Astrocyte of the hippocampus (primary cell): ENCODE results near the gene GALNT10.
"Not testable (repeated sequence)": the region's sequence is repeated elsewhere in the genome, so short reads cannot be mapped to it uniquely, and the experiment has no call there.

ENCODE experiments used
- DNase-seq: peaks from one replicate; pipeline ENCODE4 v3.0.0; 2011; ENCODE audit warnings: low read depth, low spot score

Gene GALNT10

DNA sequence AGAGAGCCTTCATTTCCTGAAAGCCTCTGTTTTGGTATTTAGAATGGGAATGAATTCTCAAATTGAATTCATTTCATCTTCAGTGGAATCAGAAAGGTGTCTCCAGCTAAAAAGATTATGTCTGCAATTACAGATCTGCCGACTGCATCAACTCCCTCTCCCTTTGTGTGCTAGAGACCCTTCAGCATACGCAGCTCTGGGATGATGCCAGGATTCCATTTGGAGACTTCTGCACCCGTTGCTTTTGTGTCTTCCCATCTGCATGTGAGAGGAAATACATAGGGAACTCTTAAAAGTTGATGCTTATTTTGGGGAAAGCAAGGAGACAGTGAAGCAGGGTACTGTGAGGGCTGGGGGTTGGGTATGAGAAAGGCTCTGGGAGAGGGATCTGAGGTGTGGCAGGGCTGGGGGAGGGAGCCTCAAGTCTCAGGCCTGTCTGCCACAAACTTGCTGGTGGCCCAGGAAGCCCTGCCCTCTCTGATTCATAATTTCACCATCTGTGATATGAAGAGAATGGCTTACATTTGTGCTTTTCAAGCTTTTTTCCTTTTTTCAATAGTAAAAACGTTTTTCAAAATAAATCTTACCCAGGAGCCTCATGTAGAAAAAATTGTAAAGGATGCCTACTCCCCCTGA, 165.6 kb downstream of the GALNT10 start:
- peak; percentile 45 for DNase-seq

DNA sequence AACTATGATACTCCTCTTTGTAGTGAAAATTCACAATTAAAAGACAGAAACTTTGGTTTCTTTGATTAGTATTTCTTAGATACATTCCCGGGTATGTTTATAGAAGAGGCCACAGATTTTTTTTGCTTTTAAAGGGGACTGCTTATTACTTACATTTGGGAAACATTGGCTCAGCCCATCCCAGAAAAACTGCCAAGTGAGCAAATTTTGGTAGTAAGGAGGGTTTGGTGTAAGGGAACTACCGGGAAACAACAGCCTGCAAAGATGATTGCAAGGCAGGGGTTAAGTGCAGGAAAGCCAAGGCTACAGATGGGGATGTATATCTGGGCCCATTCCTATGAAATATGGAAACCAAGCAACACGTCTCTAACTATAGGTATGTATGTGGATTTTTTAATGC, 166.4 kb downstream of the GALNT10 start:
- no peak for DNase-seq

DNA sequence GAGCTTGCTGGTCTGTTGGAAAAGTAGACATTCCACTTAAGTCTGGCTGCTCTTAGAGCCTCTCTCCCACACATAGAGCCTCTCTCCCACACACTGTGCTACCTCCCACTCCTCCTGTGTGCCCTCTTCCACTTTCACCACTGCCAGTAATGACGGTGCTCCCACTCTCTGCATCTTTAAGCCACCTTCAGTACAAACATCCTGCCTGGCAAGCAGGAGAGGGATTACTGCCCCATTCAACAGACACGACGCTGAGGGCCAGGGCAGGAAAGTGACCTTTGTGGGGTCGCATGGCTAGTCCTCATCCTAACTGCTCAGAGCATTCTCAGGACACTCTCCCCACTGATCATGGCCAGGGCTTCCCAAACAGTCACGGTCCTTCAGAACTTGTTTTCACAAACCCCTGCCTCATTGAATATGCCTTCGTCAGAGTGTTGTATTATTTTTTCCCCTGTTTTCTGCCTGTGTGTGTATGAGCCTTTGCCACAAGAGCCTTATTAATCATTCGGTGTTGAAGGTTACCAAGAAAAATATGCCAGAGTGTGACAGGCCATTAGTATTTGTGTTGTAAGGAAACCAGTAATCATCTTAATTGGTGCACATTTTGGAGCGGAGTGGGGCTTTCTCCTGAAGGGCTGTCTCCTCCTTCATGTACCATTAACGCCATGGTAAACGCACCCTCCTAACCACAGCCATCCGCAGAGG, 168.1 kb downstream of the GALNT10 start:
- DNase-seq, result peak; percentile 85

DNA sequence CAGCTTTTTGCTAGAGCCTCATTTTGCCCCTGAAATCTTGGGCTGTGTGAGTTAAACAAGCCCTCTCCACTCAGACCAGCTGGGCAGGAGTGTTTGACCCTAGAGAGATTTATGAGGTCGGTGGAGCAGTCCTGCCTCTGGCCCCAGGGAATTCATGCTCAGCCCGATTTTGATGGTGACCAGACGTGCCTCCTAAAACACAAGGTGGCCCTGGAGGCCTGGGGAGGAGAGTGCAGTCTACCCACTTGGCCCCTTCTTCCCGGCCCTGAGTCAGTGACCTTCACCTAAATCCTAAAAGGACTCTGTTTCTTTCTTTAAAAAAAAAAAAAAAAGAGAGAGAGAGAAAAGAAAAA, 168.7 kb downstream of the GALNT10 start:
- no peak for DNase-seq

DNA sequence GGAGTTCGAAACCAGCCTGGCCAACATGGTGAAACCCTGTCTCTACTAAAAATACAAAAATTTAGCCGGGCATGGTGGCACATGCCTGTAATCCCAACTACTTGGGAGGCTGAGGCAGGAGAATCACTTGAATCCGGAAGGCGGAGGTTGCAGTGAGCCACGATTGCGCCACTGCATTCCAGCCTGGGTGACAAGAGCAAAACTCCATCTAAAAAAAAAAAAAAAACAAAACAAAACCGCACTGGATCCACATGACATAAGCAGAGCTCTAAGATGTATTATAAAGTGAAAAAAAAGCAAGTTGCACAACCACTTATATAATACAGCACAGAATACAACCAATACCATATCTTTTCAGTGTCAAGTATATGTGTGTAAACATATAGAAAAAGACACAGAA, 169.7 kb downstream of the GALNT10 start:
- not testable (repeated sequence) for DNase-seq

DNA sequence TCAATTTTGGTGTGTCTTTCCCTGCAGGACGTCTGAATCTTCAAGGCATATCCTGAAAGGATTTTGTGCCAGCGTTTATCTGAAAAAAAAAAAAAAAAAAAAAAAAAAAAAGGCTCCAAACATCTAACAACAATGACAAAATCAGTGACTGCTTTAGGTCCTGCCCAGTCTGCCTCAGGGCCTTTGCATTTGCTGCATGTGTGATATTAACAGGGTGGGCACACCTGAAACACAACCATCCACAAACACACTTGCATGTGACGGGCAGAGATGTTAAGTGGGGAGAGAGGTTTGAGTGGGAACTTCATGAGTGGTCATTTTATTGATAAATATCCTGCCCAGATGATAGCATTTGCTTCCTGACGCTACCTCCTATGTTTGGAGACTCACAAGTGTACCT, 172.9 kb downstream of the GALNT10 start:
- no peak for DNase-seq

DNA sequence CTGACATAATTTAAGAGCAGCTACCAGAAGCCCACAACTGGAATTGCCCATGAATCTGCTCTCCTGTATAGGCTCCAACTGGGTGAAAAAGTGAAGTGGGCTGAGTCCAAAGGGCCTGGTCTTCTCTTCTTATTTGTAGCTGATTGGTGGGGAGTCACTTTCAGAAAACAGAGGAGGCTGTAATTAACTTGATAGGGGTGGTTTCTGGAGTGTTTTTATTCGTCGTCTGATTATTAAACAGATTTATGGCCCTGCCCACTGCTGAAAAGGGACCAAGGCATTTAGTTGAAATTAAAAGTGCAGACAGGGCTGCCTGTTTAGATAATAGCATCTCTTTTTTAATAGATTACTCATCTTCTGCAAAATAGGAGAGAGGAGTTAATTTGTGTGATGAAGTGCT, 174.2 kb downstream of the GALNT10 start:
- no peak for DNase-seq

DNA sequence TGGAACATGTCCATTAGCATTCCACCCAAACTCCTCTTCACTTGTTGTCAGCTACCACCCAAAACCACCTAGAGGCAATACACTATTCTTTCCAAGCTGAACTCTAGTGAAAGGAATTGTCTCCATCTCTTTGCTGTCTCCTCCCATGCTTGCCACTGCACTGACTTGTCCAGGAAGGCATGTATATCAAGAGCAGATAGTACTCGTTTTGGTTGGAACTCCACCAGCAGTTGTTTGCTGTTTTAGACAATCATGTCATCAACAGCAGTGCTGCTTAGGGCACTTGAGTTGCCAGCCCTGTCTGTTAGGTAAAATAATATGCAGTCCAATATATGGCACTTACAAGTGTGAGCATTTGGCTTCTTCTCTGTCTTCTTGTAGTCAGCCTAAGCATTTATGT, 175.3 kb downstream of the GALNT10 start:
- DNase-seq, result no peak

DNA sequence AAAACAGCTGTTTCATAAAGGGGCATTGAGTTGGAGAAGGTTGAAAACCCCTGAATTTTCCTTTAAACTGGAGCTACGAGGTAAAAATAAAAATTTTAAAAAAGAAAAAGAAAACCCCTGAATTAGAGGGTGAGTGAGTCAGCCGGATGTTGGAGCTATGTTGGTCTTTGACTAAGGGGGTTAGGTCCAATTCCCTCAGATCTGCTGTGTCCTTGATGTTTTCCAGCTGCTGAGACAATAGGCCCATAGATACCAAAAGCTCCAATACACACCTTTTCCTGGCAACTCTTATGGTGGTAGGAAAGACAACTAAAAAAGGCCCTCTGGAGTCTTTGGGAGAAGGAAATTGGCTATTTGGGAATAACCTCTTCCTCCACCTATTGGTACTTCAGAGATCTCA, 175.8 kb downstream of the GALNT10 start:
- DNase-seq, result no peak

DNA sequence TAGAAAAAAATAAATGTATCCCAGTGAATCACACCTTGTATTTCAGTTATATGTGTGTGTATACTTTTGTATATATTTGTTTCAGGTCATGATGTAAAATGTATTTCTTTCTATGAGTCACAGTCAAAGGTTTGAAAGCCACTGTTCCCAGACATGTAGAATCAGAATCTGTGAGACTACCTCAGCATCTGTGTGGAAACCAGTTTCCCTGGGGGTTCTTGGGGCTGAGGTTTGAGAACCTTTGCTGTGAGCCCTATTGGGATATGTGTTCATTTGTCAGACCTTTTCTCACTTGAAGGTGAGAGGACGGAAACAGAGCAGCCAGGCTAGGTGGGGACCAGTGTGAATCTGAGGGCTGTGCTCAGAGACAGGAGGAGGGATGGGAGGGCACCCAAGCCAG, 176.6 kb downstream of the GALNT10 start:
- no peak for DNase-seq

DNA sequence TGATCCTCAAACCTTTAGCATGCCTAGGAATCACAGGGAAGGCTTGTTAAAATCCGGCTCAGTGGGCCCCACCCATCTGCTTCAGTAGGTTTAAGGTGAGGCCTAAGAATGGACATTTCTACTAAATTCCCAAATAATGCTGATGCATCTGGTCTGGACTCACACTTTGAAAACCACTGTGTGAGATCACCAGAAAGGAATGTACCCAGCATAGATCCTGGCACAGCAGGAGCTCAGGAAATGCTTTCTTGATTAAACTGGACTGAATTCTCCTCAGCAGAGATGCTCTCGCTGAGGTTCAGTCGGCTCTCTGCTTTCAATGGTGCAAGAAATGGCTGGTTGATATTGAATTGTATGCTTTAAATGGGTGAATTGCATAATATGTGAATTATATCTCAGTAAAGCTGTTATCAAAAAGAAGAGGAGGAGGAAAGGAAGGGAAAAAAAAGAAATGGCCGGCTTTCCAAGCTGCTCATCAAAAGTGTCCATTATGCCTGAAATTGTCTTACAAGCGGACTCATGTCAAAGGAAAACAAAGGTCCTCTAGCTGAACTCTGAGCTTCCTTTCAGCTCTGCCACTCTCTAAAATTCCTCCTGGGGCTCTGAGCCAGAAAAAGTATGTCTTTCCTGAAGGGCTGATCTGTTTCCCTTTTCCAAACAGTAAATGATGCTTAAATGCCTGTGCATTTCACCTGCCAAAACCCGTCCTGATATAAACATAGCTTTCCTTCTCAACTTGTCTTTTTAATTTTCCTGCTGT, 177.7 kb downstream of the GALNT10 start:
- DNase-seq, result peak; percentile 95

DNA sequence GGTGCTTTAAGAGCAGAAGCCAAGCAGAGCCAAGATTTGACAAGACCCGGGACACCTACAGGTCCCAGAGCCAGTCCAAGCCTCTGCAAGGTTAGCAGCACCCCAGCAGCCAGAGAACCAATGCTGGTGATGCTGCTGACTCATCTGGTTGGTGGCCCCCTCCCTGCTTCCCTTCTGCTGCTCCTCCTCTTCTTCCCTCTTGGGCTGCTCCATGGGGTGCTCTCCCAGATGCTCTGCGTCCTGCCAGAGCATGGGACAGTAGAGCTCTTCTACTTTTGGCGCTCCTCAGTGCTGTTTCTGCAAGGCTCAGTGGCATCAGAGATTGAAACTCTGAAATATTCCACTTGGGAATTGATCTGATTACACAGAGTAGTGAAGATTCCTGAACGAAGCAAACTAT, 179.1 kb downstream of the GALNT10 start:
- DNase-seq, result no peak

DNA sequence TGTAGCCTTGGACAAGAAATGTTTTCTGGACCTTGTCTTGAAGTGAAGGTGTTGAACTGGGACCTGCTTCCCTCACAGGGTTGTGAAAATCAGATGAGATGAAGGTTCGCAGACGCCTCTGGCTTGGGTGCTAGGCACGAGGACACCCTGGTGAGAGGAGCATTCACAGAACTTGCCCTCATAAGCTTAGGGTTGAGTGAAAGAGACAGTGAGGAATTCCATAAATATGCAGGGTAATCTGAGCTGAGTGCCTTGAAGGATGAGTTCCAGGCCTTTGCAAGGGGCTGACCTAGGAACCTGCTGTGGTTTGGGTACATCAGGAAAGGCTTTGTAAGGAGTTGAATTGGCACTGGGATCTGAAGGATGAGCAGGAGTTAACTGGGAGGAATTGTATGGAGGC, 179.6 kb downstream of the GALNT10 start:
- no peak for DNase-seq

DNA sequence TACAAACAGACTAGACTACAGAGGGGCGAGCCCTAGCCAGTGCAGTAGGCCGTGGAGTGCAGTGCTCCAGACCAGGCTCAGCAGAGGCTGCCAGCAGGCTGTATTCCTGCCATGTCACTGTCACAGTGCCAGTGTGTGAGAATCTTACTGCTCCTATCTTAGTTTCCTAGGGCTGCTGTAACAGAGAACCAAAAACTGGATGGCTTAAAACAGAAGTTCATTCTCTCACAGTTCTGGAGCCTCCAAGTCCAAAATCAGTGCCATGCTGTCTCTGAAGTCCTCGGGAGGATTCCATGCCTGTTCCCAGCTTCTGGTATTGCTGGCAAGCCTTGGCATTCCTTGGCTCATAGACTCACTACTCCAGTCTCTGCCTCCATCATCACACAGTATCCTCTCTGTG, 180.3 kb downstream of the GALNT10 start:
- DNase-seq, result no peak

DNA sequence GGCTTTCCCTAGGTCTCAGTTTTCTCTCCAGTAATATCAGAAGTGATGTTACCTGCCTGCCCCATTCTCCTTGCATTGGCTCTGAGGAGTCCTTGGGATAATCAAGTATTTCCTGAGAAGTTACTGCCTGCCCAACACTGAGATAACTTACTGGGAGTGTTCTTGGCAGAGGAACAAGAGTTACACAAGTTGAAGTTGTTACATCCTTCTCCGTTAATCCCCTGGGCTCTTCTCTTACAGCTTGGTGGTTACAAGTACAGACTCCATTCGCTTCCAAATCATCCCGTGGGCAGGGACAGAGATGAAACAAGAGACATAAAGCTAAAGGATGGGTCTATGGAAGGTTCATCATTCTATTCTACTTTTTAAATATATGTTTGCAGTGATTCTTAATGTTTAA, 181.2 kb downstream of the GALNT10 start:
- DNase-seq, result peak; percentile 59

DNA sequence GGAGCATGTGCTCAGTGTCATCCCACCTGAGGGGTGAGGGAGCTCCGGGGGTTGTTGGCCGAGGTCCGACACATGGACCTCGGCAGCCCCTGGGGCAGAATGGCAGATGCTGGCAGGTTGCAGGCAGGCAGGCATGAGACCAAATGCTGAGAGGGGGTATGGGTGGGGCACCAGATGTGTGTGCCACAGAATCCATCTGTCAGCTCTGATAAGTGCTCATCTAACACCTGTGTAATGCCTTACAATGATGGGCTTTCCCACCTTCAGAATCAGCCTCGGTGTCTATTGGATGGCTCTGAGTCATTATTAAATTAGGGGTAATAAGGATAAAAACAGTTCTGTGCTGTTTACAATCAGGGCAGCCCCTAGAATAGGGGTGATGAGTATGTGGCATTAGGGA, 182.1 kb downstream of the GALNT10 start:
- no peak for DNase-seq

DNA sequence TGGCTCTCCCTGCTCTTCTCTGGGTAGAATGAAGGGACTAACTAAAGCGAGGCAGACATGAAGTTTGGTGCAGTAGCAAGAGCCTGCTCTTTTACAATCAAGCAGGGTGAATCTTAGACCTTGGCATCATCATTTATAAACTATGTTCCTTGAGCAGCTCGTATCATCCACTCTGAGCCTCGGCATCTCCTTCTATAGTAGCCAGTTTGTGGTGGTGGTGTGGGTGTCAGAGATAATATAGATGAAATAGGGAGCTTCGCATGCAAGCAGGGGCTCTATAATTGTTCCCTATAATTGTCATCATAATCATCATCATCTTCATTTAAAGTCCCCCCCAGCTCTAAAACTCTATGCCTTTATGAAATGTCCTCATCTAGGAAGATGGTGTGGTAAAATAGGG, 182.8 kb downstream of the GALNT10 start:
- no peak for DNase-seq

DNA sequence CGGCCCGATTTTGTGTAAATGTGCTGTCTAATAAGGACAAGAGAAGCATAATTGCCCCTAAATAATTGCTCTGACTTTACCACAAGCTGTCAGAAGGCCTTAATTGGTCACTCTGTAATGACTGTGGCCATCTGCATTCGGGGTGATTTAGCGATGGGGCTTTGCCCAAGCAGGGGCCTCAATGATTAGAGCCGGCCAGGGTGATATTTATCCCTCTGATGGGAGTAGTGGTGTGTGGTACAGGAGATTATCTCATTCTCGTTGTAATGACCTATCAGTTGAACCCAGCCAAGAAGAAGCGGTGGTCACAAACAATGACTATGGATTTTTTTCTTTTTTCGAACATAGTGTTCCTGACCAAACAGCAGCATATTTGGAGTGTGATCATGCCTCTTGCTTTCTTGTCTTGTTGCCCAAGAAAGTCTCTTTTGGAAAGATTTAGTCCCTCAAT, 183.2 kb downstream of the GALNT10 start:
- DNase-seq, result peak; percentile 53

DNA sequence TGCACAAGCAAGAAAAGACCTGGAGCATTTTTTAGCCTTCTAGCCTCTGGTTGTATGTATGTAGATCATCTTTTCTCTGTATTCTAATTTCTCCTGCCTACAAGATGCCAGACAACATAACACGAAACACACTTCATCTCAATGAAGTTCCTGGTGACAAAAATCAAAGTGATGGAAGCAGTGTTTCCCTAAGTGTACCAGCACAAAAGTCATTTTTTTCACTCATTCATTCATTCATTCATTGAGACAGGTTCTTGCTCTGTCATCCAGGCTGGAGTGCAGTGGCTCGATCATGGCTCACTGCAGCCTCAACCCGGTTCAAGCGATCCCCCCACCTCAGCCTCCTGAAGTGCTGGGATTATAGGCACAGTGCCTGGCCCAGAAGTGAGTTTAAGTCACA, 183.7 kb downstream of the GALNT10 start:
- no peak for DNase-seq

DNA sequence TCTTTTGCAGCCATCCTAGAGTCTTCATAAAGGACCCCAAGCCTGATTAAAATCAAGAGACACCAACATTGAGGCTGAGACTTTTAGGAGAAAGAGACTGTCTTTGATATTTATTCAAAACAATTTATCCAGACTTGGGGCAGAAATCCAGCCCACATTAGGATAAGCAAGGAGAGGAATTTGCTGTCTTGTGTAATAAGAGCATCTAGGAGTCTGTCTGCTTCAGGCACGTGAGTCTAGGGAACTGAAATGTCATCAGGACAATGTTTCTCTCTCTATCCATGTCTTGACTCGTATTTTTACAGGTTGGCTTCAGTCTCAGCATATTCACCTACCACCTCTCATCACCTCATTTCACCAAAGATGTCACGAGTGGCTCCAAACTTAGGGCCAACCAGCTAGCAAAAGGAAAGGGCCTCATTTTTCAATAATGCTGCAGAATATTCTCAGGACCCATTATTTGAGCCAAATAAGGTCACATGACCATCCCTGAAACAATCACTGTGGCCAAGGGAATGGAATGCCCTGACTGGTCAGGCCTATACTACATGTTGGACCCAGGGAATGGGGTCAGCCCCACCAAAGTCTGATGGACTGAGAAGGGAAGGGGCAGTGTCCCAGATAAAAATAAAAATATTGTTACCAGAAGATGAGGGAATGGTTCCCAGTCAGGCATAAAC, 184.9 kb downstream of the GALNT10 start:
- no peak for DNase-seq

DNA sequence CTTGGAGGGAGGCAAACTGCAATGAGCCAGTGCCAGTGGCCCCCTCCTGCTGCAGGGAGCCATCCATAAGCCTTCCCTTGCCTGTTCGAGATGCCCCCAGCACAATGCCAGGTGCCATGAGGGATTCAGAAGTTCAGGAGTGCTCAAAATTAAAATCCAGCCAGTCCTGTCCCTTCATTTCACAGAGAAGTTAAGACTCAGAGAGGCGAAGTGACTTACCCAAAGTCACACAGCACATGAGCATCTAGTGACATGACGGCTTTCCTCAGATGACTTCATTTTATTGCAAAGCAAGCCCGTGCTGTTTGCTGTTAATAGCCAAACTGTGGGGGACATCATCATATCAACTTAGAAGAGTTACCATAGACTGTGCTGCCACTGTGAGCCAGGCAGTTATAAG, 185.9 kb downstream of the GALNT10 start:
- no peak for DNase-seq

DNA sequence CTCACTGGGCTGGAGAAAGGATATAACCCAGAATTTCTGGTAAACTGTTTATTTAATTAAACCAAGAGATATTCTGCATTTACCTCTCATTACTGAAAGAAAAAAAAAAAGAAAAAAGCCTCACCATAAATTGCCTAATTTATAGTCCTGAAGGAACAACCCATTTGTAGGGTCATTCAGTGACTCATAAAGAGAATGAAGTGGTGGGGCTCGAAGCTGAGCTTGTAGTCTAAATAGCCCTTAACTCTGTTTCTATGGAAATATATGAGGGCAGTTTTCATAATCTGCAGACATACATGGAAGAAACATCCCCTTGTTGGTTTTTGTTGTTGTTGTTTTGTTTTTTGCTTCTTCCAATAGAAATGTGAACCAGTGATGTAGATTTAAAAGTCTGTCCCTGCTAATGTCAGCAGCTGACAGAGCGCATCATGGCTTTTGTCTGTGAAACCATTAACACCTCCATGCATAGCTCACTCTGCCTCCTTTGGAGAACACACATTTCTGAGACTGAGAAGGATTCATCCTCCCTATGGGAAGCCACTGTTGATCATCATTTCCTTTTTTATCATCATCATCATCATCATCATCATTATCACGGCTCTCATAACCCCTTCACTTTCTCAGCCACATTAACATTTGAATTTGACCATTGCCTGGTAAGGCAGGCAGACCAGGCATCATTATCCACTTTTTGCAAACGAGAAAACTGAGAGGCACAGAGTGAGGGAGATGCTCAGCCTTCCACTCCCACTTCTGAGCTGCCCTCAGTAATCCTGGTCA, 187.4 kb downstream of the GALNT10 start:
- DNase-seq, result no peak
